ENCODE measurements around the gene C5orf22.

The C5orf22 gene

DNA sequence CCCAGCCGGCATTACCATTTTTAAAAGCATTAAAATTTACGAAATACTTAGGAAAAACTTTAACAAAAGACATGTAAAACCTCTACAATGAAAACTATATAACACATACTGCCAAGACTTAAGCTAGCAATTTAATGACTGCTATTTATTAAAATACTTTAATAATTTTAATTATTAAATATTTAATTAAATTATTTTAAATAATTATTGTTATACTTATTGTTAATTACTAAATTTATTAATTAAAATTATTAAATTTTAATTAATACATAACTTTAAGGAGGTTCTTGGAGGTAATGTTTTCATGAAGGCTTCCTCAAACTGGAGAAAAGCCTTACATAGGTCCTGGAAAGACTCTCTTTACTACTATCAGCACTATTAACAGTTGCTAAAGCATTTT is 47.5 kb downstream of the C5orf22 start:
- Histone ChIP-seq H3K4me3 (ENCODE audit: low read depth, low read length) (no peak overlapping the region), H3K36me3 (replicated peaks) (no peaks in the 10 kb centered on the region), H3K27me3 (replicated peaks) (peaks cover 2% of the 10 kb centered on the region), H3K27ac (no peak overlapping the region)
- in situ Hi-C loops (cut with HindIII; ENCODE audit: low pct_ligation_motif_present, low sequenced_read_pairs): loop anchor here (25.0 kb wide), 1 partner anchor 233 kb away; no protein-coding TSS in a partner anchor
- DNase-seq: no peak
- TF ChIP-seq, protein P1, sequence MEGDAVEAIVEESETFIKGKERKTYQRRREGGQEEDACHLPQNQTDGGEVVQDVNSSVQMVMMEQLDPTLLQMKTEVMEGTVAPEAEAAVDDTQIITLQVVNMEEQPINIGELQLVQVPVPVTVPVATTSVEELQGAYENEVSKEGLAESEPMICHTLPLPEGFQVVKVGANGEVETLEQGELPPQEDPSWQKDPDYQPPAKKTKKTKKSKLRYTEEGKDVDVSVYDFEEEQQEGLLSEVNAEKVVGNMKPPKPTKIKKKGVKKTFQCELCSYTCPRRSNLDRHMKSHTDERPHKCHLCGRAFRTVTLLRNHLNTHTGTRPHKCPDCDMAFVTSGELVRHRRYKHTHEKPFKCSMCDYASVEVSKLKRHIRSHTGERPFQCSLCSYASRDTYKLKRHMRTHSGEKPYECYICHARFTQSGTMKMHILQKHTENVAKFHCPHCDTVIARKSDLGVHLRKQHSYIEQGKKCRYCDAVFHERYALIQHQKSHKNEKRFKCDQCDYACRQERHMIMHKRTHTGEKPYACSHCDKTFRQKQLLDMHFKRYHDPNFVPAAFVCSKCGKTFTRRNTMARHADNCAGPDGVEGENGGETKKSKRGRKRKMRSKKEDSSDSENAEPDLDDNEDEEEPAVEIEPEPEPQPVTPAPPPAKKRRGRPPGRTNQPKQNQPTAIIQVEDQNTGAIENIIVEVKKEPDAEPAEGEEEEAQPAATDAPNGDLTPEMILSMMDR (IDR thresholded peaks at IDR 0.05; ENCODE audit: low read depth, low read length, missing control alignments): no peak

DNA sequence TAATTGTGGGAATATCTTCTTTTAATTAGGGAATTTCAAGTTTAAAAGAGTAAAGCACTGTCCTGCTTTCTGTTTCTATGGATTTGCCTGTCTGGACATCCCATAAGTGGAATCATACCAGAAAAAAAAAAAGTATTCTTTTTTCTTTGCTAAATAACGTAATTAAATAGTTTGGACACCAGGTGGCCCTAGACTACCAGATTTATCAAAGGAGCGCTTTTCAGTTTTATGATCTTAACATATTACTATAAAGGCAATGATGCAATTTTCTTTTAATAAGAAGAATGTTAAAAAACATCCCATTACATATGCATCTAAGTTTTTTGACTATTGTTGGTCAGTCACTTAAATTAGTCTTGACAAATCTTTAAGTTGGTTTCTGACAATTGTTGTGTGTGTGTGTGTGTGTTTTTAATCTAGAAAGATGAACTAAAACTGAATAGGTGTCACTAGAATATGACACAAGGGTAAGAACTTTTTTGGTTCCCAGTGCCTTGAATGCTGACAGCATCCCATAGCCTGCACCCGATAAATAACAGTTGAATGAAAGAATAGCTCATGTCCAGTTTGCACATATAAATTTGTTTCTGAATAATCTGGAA is 49.5 kb downstream of the C5orf22 start:
- Histone ChIP-seq H3K36me3 (replicated peaks) (no peaks in the 10 kb centered on the region), H3K4me3 (ENCODE audit: low read depth, low read length) (no peak overlapping the region), H3K27ac (no peak overlapping the region), H3K27me3 (replicated peaks) (no peaks in the 10 kb centered on the region)
- in situ Hi-C loops (cut with HindIII; ENCODE audit: low pct_ligation_motif_present, low sequenced_read_pairs): loop anchor here (25.0 kb wide), 1 partner anchor 231 kb away; no protein-coding TSS in a partner anchor
- TF ChIP-seq, protein P1 (IDR thresholded peaks at IDR 0.05; ENCODE audit: low read depth, low read length, missing control alignments): peak; percentile 18
- no peak for DNase-seq

DNA sequence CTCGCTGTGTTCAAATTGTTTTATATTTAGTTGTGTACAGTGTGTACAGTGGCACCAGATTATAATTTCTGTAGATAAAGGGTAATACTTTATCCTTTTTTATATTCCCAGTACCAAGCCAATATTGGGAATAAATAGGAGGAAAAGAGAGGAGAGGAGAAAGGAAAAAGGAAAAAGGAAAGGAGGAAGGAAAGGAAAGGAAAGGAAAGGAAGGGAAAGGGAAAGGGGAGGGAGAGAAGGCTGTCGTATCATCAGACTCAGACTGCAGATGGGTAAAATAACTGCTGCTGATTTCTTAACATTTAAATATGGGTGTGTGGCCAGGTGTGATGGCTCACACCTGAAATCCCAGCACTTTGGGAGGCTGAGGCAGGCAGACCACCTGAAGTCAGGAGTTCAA is 51.0 kb downstream of the C5orf22 start:
- no peak overlapping the region for H3K27ac ChIP-seq
- in situ Hi-C loops (cut with HindIII; ENCODE audit: low pct_ligation_motif_present, low sequenced_read_pairs): loop anchor here (25.0 kb wide), 1 partner anchor 229 kb away; no protein-coding TSS in a partner anchor
- H3K4me3 ChIP-seq (ENCODE audit: low read depth, low read length): no peak overlapping the region
- no peaks in the 10 kb centered on the region for H3K27me3 ChIP-seq (replicated peaks)
- H3K36me3 ChIP-seq (replicated peaks): no peaks in the 10 kb centered on the region
- no peak for DNase-seq
- TF ChIP-seq, protein P1 (IDR thresholded peaks at IDR 0.05; ENCODE audit: low read depth, low read length, missing control alignments): no peak

DNA sequence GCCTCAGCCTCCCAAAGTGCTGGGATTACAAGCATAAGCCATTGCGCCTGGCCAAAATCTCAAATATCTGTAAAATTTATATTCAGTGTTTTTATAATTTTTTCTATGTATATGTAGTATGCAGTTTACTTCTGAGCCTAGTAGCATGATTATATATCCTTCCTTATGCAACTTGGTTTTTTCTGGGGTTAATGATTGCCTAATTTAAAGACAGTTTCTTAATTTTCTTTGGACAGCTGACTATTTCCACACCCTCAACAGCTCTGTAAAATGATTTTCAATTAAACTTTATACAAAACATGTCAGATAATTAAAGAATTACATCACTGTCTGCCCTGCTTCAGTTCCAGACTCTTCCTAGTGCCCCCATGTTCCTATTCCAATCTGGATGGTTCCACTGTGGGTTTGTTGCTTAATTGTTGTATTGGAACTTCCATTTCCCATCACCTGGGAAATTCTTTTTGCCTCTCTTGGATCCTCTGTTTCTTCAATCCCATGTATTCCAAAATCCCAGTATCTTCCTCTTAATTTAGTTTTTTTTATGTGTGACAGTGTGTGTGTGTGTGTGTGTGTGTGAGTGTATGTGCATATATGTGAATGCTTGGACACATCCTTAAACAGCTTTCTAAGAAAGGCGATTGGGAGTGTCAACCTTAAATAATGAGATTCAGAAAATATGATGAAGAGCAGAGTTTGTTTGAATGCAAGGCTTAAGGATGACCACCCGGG is 53.2 kb downstream of the C5orf22 start:
- Histone ChIP-seq H3K27ac (no peak overlapping the region), H3K4me3 (ENCODE audit: low read depth, low read length) (no peak overlapping the region), H3K36me3 (replicated peaks) (no peaks in the 10 kb centered on the region), H3K27me3 (replicated peaks) (no peaks in the 10 kb centered on the region)
- TF ChIP-seq, protein P1 (IDR thresholded peaks at IDR 0.05; ENCODE audit: low read depth, low read length, missing control alignments): no peak
- no peak for DNase-seq
- in situ Hi-C loops (cut with HindIII; ENCODE audit: low pct_ligation_motif_present, low sequenced_read_pairs): loop anchor here (25.0 kb wide), 1 partner anchor 227 kb away; no protein-coding TSS in a partner anchor

DNA sequence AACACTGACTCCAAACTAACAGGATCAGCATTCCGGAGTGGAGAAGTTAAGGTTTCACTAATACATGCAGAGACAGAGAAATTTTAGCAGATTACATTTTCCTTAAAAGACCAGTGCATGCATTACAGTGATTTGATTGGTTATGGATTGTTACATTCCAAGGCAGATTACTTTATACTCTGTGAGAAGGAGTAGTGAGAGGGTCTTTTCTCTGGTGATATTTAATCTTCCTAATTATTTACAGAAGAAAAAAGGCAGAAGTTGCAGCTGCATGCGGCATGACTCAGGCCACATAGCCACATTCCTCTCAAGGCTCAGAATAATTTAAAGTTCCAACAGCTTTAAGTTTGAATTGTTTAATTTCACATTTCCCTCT is 53.8 kb downstream of the C5orf22 start:
- TF ChIP-seq, protein P1 (IDR thresholded peaks at IDR 0.05; ENCODE audit: low read depth, low read length, missing control alignments): no peak
- Histone ChIP-seq H3K27me3 (replicated peaks) (no peaks in the 10 kb centered on the region), H3K4me3 (ENCODE audit: low read depth, low read length) (no peak overlapping the region), H3K36me3 (replicated peaks) (no peaks in the 10 kb centered on the region), H3K27ac (no peak overlapping the region)
- in situ Hi-C loops (cut with HindIII; ENCODE audit: low pct_ligation_motif_present, low sequenced_read_pairs): loop anchor here (25.0 kb wide), 1 partner anchor 226 kb away; no protein-coding TSS in a partner anchor
- peak; percentile 7 for DNase-seq
